Testis (tissue), 3 donors: ENCODE results near the gene SLC25A33. TPM values are rescaled to one million over a fixed set of nuclear protein-coding genes. Genes with fewer than 3 reads are reported as not detected.

ENCODE experiments used
- DNase-seq: peaks from one replicate; pipeline ENCODE4 v3.0.0-alpha.2; 2019
- H3K27ac ChIP-seq, 2 donors: fragments of 200-600 bp; sonication (generic); one replicate each; pipeline ENCODE4 v1.5.1; 2019
- H3K27me3 ChIP-seq: fragments of 200-600 bp; sonication (generic); one replicate; pipeline ENCODE4 v1.5.1; 2019
- H3K36me3 ChIP-seq: fragments of 200-600 bp; sonication (generic); one replicate; pipeline ENCODE4 v1.5.1; 2017; ENCODE audit warnings: low read depth; ENCODE audit errors: missing control alignments
- H3K4me1 ChIP-seq: fragments of 200-600 bp; sonication (generic); one replicate; pipeline ENCODE4 v1.5.1; 2019
- H3K4me3 ChIP-seq, 2 donors: fragments of 200-600 bp; sonication (generic); one replicate each; pipeline ENCODE4 v1.5.1; 2017 to 2019
- H3K9me3 ChIP-seq: fragments of 200-600 bp; sonication (generic); one replicate; pipeline ENCODE4 v1.5.1; 2017
- POLR2A ChIP-seq: fragments of 450-650 bp; IDR thresholded peaks from one replicate; pipeline ENCODE4 v1.6.1; 2017; ENCODE audit warnings: antibody characterized with exemption, mild to moderate bottlenecking, moderate library complexity
- WGBS, 2 donors: methylation state at CpG; one replicate each; pipeline ENCODE4 v1.1.5; 2018; 5-methylcytosine and 5-hydroxymethylcytosine counted together
- intact Hi-C: fragments of 100-400 bp; cut with DNase I; formaldehyde crosslinking; loops from one replicate; pipeline ENCODE4 v1.15.1; 2023; ENCODE audit warnings: low total_unique reads
- polyA plus RNA-seq: library from polyadenylated mRNA; stranded (reverse); fragments of 350-450 nt; fragmentation: Illumina TruSeq; extraction: RNeasy Lipid Tissue Mini Kit (QIAGEN cat#74804); gene quantifications from one replicate; pipeline ENCODE4 v1.2.3, GENCODE V29; 2014; ENCODE audit warnings: low read depth, low replicate concordance; ENCODE audit not compliant: insufficient read depth
- total RNA-seq, 2 donors: library from RNA; depleted of rRNA; stranded (reverse); fragments of >200 nt; gene quantifications; one replicate each; pipeline ENCODE4 v1.2.3, GENCODE V29; 2016
- TF ChIP-seq, protein P1 (sequence below), 3 experiments: fragments of 450-650 bp in 2 of 3; fragments of 200-600 bp in 1 of 3; sonication (generic) in 1 of 3; IDR thresholded peaks; one replicate each; pipeline ENCODE4 v1.5.1; 2016 to 2019; ENCODE audit warnings: antibody characterized with exemption in 3 of 3, mild to moderate bottlenecking in 2 of 3, moderate library complexity in 1 of 3

Gene SLC25A33
- total and polyA plus RNA-seq, 3 donors from 2014 or later = 16.3 to 26.0 (median 17.4) TPM

DNA sequence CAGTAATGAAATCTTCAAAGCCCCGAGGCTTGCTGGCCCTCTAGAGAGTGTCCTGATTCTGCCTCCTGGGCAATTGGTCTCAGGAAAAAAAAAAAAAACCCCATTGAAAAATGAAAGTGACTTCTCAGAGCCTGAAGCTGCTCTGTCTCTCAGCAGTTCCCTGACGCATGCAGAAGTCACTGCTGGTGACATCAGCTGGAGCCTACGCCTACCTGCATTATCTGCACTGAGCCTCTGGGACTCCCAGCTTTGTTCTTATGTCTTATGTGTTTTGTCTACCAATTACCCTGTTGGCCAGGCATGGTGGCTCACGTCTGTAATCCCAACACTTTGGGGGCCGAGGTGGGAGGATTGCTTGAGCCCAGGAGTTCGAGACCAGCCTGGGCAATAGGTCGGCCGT is 10.1 kb upstream of the SLC25A33 start:
- Histone ChIP-seq H3K27ac (no peak overlapping the region), H3K9me3 (no peaks in the 10 kb centered on the region), H3K4me1 (peaks cover 3% of the 10 kb centered on the region), H3K27me3 (no peaks in the 10 kb centered on the region), H3K4me3 (no peak overlapping the region), H3K36me3 (no peaks in the 10 kb centered on the region)
- TF ChIP-seq POLR2A = no peak
- TF ChIP-seq, protein P1, sequence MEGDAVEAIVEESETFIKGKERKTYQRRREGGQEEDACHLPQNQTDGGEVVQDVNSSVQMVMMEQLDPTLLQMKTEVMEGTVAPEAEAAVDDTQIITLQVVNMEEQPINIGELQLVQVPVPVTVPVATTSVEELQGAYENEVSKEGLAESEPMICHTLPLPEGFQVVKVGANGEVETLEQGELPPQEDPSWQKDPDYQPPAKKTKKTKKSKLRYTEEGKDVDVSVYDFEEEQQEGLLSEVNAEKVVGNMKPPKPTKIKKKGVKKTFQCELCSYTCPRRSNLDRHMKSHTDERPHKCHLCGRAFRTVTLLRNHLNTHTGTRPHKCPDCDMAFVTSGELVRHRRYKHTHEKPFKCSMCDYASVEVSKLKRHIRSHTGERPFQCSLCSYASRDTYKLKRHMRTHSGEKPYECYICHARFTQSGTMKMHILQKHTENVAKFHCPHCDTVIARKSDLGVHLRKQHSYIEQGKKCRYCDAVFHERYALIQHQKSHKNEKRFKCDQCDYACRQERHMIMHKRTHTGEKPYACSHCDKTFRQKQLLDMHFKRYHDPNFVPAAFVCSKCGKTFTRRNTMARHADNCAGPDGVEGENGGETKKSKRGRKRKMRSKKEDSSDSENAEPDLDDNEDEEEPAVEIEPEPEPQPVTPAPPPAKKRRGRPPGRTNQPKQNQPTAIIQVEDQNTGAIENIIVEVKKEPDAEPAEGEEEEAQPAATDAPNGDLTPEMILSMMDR (IDR thresholded peaks at IDR 0.05) = no peak
- DNase-seq = no peak
- intact Hi-C loops = no loop called here
- 85 to 86% methylated on average over 8 of the region's 8 CpGs for WGBS, 2 donors

DNA sequence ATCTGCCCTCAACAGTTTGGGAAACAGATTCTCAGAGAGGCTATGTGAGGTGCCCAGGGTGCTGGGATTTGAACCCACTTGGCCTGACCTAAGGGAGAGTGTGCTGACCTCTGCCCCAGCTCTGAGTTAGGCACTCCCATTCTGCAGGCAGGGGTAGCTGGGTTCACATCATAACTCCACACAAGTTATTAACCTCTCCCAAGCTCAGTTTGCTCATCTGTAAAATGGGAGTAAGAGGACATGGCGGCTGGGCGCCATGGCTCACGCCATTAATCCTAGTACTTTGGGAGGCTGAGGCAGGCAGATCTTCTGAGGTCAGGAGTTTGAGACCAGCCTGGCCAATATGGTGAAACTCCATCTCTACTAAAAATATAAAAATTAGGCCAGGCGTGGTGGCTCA is 8.9 kb upstream of the SLC25A33 start:
- Histone ChIP-seq H3K9me3 (no peaks in the 10 kb centered on the region), H3K4me1 (peaks cover 3% of the 10 kb centered on the region), H3K27ac (no peak overlapping the region), H3K4me3 (no peak overlapping the region), H3K36me3 (no peaks in the 10 kb centered on the region), H3K27me3 (no peaks in the 10 kb centered on the region)
- no peak for TF ChIP-seq POLR2A
- TF ChIP-seq, protein P1 (IDR thresholded peaks at IDR 0.05) = no peak
- WGBS, 2 donors = 98 to 100% methylated on average over 4 of the region's 4 CpGs
- intact Hi-C loops = no loop called here
- no peak for DNase-seq

DNA sequence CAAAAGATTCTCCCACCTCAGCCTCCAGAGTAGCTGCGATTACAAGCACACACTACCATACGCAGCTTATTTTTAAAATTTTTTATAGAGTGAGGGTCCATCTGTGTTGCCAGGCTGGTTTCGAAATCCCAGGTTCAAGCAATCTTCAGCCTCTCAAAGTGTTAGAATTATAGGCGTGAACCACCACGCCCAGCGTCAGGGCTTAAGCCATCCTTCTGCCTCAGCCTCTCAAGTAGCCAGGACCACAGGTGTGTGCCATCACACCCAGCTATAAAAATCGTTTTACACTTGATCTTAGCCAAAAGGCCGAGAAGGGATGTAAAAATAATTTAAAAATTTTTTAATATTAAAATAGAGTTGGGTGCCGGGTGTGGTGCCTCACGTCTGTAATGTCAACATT is 4.3 kb upstream of the SLC25A33 start:
- no peak for TF ChIP-seq POLR2A
- TF ChIP-seq, protein P1 (IDR thresholded peaks at IDR 0.05) = no peak
- Histone ChIP-seq H3K9me3 (no peaks in the 10 kb centered on the region), H3K27ac (no peak overlapping the region), H3K27me3 (no peaks in the 10 kb centered on the region), H3K4me1 (peaks cover 3% of the 10 kb centered on the region), H3K4me3 (no peak overlapping the region), H3K36me3 (no peaks in the 10 kb centered on the region)
- intact Hi-C loops = no loop called here
- no peak for DNase-seq
- WGBS, 2 donors = 93 to 96% methylated on average over 10 of the region's 10 CpGs

DNA sequence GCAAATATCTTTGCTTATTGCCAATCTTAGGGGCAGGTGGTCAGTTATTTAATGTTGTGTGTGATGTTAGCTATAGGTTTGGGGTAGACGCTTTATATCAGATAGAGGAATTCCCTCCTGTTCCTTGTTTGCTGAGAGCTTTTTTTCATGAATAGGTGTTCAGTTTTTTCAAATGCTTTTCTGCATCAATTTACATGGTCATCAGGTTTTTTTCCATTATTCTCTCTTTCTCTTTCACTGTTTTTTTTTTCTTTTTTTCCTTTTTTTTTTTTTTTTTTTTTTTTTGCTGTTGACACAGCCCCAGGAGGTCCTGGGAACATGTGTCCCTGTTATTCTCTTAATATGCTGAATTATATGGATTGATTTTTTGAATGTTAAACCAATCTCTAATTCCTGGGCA is 3.0 kb upstream of the SLC25A33 start:
- H3K4me3 ChIP-seq = no peak overlapping the region
- intact Hi-C loops = no loop called here
- TF ChIP-seq, protein P1 (IDR thresholded peaks at IDR 0.05) = no peak
- TF ChIP-seq POLR2A = no peak
- peaks cover 3% of the 10 kb centered on the region for H3K4me1 ChIP-seq
- no peak overlapping the region for H3K27ac ChIP-seq
- no peaks in the 10 kb centered on the region for H3K9me3 ChIP-seq
- DNase-seq = no peak
- 92 to 100% methylated on average over 1 of the region's 1 CpG for WGBS, 2 donors
- H3K36me3 ChIP-seq = no peaks in the 10 kb centered on the region
- H3K27me3 ChIP-seq = no peaks in the 10 kb centered on the region

DNA sequence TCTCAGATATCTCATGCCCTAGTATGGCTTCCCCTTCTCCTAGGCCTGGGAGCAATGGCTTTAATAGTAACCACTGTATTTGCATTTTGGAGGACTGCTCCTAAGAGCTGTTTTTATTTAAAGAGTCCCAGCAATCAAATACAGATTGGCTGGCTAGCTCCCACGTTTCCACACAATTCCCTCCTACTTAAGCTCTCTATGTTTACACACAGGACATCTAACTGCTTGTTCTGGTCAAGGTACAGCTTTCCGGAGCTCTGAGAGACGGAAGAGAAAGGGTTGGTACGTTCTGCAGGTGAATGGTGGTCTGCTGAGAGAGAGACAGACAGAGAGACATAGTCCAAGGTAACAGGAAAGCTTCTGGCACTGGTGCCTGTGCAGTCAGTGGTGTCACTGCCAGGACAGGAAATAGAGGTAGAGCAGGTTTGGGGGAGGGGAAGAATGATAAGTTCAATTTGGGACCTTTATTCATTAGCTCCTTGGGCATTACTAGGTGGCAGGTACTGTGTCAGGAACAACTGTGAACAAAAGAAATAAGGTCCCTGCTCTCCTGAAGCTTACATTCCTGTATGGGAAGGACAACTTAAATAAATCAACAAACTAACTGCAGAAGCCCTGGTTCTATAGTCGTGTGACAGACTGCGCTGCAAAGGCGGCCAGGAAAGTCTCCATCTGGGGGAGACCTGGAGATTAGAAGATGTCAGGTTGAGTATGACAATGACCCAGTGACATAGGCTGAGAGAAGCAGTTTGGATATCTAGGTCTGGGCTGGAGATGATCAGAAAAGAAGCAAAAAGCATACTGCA is 1.2 kb upstream of the SLC25A33 start:
- DNase-seq = no peak
- intact Hi-C loops = no loop called here
- H3K27me3 ChIP-seq = no peaks in the 10 kb centered on the region
- no peak for TF ChIP-seq POLR2A
- TF ChIP-seq, protein P1 (IDR thresholded peaks at IDR 0.05) = no peak
- peak overlapping the region in 1 of 2 donors; percentile 83 for H3K4me3 ChIP-seq
- H3K27ac ChIP-seq = peak overlapping the region in 1 of 2 donors; percentile 74
- H3K36me3 ChIP-seq = no peaks in the 10 kb centered on the region
- WGBS, 2 donors = 67 to 80% methylated on average over 7 of the region's 7 CpGs
- H3K4me1 ChIP-seq = peaks cover under 1% of the 10 kb centered on the region
- H3K9me3 ChIP-seq = no peaks in the 10 kb centered on the region
